CD4-positive, alpha-beta T cell treated with Interleukin-2 at 100 ng/mL for 4 hours (primary cell): ENCODE data around the gene TRIP10.

ENCODE experiments used
- DNase-seq: peaks from one replicate; pipeline ENCODE4 v3.0.0-alpha.2; 2020; ENCODE audit warnings: low spot score

The TRIP10 gene

GRCh38 chr19:6728346-6728745 is 11.1 kb upstream of the TRIP10 start:
- no peak for DNase-seq

GRCh38 chr19:6729573-6730152 is 9.8 kb upstream of the TRIP10 start:
- no peak for DNase-seq

- DNase-seq = no peak
Observed at GRCh38 chr19:6730153-6730804, 9.2 kb upstream of the TRIP10 start.

GRCh38 chr19:6730941-6731670 is 8.4 kb upstream of the TRIP10 start:
- no peak for DNase-seq

- no peak for DNase-seq
Observed at GRCh38 chr19:6731822-6732221, 7.7 kb upstream of the TRIP10 start.

GRCh38 chr19:6732803-6733337 is 6.6 kb upstream of the TRIP10 start:
- no peak for DNase-seq

- no peak for DNase-seq
Observed at GRCh38 chr19:6733338-6734095, 6.0 kb upstream of the TRIP10 start.

- no peak for DNase-seq
Observed at GRCh38 chr19:6734096-6734696, 5.3 kb upstream of the TRIP10 start.

- no peak for DNase-seq
Observed at GRCh38 chr19:6735181-6735911, 4.1 kb upstream of the TRIP10 start.

GRCh38 chr19:6736169-6736916 is 3.1 kb upstream of the TRIP10 start:
- DNase-seq = peak; percentile 71

GRCh38 chr19:6736917-6737283 is 2.6 kb upstream of the TRIP10 start:
- no peak for DNase-seq

- peak; percentile 100 for DNase-seq
Observed at GRCh38 chr19:6737284-6737872, 2.1 kb upstream of the TRIP10 start, which contains the start of gene GPR108. GPR108 (minus strand) TSS chr19:6737580; CDS start chr19:6737576, 4 bp downstream.

GRCh38 chr19:6737873-6738786 is 1.4 kb upstream of the TRIP10 start:
- DNase-seq = peak; percentile 84

GRCh38 chr19:6738787-6739389 is 592 bp upstream of the TRIP10 start:
- DNase-seq = peak; percentile 14

- no peak for DNase-seq
Observed at GRCh38 chr19:6739883-6740588, 556 bp downstream of the TRIP10 start.

GRCh38 chr19:6740589-6741343 is 1.3 kb downstream of the TRIP10 start:
- DNase-seq = no peak

- DNase-seq = no peak
Observed at GRCh38 chr19:6743066-6743465, 3.6 kb downstream of the TRIP10 start.
